ENCODE results near the gene C10orf105.

C10orf105 gene

GRCh38 chr10:71708897-71709882 is 10.4 kb downstream of the C10orf105 start:
- Mint-ChIP-seq H3K4me1 (ENCODE audit: low read depth) (peaks cover 32% of the 10 kb centered on the region), H3K27ac (peak overlapping the region; percentile 10), H3K9me3 (no peaks in the 10 kb centered on the region), H3K36me3 (ENCODE audit: low read depth) (no peaks in the 10 kb centered on the region), H3K27me3 (ENCODE audit: low read depth) (no peaks in the 10 kb centered on the region), H3K4me3 (no peak overlapping the region)

DNA sequence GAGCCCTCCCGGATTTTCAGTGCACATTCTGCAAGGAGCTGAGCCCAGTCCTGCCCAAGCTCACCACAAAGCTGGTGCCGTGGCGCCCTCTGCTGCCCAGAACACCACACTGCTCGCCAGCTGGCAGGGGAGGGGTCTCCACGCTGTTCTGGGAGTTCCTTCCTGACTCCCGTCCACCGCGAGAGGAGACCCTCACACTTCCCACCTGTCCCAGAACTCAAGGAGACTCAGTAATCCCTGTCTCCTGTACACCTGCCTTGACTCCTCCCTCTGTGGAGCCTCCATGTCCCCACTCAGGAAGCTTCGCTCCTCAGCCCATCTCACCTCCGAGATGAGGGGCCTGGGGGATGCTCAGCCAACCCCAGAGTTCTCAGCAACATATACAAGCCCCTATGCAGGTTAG is 11.3 kb downstream of the C10orf105 start:
- H3K27me3 Mint-ChIP-seq (ENCODE audit: low read depth): no peaks in the 10 kb centered on the region
- no peaks in the 10 kb centered on the region for H3K36me3 Mint-ChIP-seq (ENCODE audit: low read depth)
- no peaks in the 10 kb centered on the region for H3K9me3 Mint-ChIP-seq
- no peak overlapping the region for H3K4me3 Mint-ChIP-seq
- peaks cover 25% of the 10 kb centered on the region for H3K4me1 Mint-ChIP-seq (ENCODE audit: low read depth)
- no peak overlapping the region for H3K27ac Mint-ChIP-seq

DNA sequence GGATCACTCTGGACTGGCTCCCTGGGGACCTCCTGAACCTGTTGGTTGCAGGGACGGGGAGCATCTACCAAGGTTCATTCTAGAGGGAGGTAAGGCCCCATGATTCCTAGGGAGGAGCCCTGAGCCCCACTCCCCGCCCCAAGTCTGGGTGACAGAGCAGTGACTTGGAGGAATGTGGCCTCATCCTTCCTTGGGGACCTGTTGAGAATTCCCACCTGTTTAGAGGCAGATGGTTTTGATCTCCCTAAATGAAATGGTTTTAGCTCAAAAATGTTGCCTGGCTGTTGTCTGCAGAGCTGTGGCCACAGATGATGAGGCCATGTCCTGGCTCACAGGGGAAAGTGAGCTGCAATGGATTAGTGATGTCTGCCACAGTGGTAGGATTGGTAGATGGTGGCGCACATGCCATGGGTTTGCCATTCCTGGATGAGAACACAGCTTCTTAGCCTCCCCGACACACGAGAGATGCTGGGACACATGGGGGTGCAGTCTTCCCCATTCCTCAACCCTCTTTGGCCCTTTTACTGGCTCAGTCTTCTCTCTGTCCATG is 12.3 kb downstream of the C10orf105 start:
- Mint-ChIP-seq H3K36me3 (ENCODE audit: low read depth) (no peaks in the 10 kb centered on the region), H3K4me1 (ENCODE audit: low read depth) (peaks cover 19% of the 10 kb centered on the region), H3K4me3 (no peak overlapping the region), H3K27ac (no peak overlapping the region), H3K27me3 (ENCODE audit: low read depth) (no peaks in the 10 kb centered on the region), H3K9me3 (no peaks in the 10 kb centered on the region)

- H3K36me3 Mint-ChIP-seq (ENCODE audit: low read depth): no peaks in the 10 kb centered on the region
- H3K9me3 Mint-ChIP-seq: no peaks in the 10 kb centered on the region
- no peaks in the 10 kb centered on the region for H3K27me3 Mint-ChIP-seq (ENCODE audit: low read depth)
- H3K4me1 Mint-ChIP-seq (ENCODE audit: low read depth): peaks cover 17% of the 10 kb centered on the region
- no peak overlapping the region for H3K27ac Mint-ChIP-seq
- no peak overlapping the region for H3K4me3 Mint-ChIP-seq
Observed at GRCh38 chr10:71706216-71707121, 13.1 kb downstream of the C10orf105 start.

GRCh38 chr10:71705582-71705981 is 14.0 kb downstream of the C10orf105 start:
- Mint-ChIP-seq H3K27me3 (ENCODE audit: low read depth) (no peaks in the 10 kb centered on the region), H3K9me3 (no peaks in the 10 kb centered on the region), H3K27ac (no peak overlapping the region), H3K4me3 (no peak overlapping the region), H3K36me3 (ENCODE audit: low read depth) (no peaks in the 10 kb centered on the region), H3K4me1 (ENCODE audit: low read depth) (peaks cover 17% of the 10 kb centered on the region)

- Mint-ChIP-seq H3K36me3 (ENCODE audit: low read depth) (no peaks in the 10 kb centered on the region), H3K4me1 (ENCODE audit: low read depth) (peaks cover 15% of the 10 kb centered on the region), H3K27me3 (ENCODE audit: low read depth) (no peaks in the 10 kb centered on the region), H3K27ac (no peak overlapping the region), H3K4me3 (no peak overlapping the region), H3K9me3 (no peaks in the 10 kb centered on the region)
Observed at GRCh38 chr10:71704816-71705215, 14.8 kb downstream of the C10orf105 start.

- no peaks in the 10 kb centered on the region for H3K27me3 Mint-ChIP-seq (ENCODE audit: low read depth)
- H3K36me3 Mint-ChIP-seq (ENCODE audit: low read depth): no peaks in the 10 kb centered on the region
- H3K4me1 Mint-ChIP-seq (ENCODE audit: low read depth): peaks cover 19% of the 10 kb centered on the region
- H3K9me3 Mint-ChIP-seq: no peaks in the 10 kb centered on the region
- no peak overlapping the region for H3K27ac Mint-ChIP-seq
- H3K4me3 Mint-ChIP-seq: no peak overlapping the region
Observed at GRCh38 chr10:71703577-71703976, 16.0 kb downstream of the C10orf105 start.

DNA sequence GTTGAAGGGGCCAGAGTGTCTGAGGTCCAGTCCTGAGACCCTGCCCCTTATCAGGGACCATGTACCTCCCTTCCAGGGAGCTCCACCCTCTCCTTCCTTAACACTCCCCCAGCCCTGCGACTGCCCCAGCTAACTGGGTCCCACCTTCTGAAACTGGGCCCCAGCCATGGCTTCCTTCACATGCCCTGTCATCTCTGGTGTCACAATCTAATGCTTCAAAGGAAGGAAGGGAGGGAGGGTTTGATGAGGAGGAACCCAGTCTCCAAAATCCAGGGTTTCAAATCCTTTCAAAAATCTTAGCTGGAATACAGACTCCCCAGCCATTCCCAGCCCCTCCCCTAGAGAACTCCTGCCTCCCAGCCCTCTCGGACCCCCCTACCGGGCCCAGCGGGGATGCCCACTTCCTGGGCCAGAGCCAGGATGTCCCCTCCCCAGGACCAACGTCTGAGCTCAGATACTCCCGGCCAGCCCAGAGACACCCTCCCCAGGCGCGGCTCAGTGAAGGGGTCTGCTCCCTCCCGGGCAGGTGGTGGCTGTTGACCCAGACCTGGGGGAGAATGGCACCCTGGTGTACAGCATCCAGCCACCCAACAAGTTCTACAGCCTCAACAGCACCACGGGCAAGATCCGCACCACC is 18.0 kb downstream of the C10orf105 start:
- H3K27me3 Mint-ChIP-seq (ENCODE audit: low read depth): no peaks in the 10 kb centered on the region
- H3K27ac Mint-ChIP-seq: no peak overlapping the region
- no peak overlapping the region for H3K4me3 Mint-ChIP-seq
- H3K4me1 Mint-ChIP-seq (ENCODE audit: low read depth): peaks cover 28% of the 10 kb centered on the region
- no peaks in the 10 kb centered on the region for H3K9me3 Mint-ChIP-seq
- no peaks in the 10 kb centered on the region for H3K36me3 Mint-ChIP-seq (ENCODE audit: low read depth)

DNA sequence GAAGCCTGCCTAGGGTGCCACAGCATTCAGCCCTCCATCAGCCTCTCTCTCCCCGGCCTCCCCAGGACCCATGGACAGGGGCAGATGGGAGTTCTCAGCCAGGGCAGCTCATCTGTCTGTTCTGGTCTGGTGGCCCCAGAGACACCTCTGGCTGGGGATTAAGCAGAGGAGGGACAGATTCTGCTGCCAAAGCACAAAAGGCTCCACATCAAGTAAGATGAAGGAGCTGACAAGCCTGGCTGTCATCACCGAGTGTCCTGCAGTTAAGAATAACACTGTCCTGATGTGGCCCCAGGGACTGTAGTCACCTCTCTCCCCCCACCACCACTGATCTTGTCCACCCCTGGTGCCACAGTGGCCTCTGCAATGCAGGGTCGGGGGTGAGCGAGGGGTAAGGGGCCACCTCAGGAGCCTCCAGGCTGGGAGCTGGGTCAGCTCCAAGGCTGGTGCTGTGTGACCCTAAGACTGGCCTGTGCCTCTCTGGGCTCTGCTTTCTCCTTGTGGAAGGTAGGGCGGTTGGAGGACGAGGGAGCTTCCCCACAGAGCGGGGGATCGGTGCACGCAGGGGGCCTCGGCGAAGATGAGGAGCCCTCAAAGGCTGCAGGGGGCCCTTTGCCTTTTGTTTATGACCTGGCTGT is 18.7 kb downstream of the C10orf105 start:
- no peak overlapping the region for H3K27ac Mint-ChIP-seq
- no peaks in the 10 kb centered on the region for H3K27me3 Mint-ChIP-seq (ENCODE audit: low read depth)
- H3K4me3 Mint-ChIP-seq: no peak overlapping the region
- H3K4me1 Mint-ChIP-seq (ENCODE audit: low read depth): peaks cover 30% of the 10 kb centered on the region
- no peaks in the 10 kb centered on the region for H3K36me3 Mint-ChIP-seq (ENCODE audit: low read depth)
- no peaks in the 10 kb centered on the region for H3K9me3 Mint-ChIP-seq

DNA sequence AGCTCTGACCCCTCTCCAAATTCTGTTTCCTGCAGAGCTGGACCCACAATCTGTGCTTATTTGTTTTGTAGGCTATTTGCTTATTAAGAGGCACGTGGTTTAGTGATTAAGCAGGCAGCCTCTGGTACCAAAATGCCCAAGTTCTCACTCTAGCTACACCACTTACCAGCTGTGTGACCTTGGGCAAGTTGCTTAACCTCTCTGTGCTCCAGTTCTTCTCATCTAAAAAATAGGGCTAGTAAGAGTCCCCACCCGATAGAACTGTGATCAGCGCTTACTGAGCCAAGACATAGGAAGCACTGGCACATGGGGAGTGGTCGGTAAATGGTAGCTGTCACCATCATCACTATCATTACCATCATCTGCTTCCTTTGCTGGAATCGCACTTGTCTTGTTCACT is 20.8 kb downstream of the C10orf105 start:
- Mint-ChIP-seq H3K4me3 (peak overlapping the region; percentile 17), H3K27me3 (ENCODE audit: low read depth) (no peaks in the 10 kb centered on the region), H3K9me3 (no peaks in the 10 kb centered on the region), H3K4me1 (ENCODE audit: low read depth) (peaks cover 40% of the 10 kb centered on the region), H3K36me3 (ENCODE audit: low read depth) (no peaks in the 10 kb centered on the region), H3K27ac (peak overlapping the region; percentile 11)

- no peaks in the 10 kb centered on the region for H3K9me3 Mint-ChIP-seq
- H3K27ac Mint-ChIP-seq: peak overlapping the region; percentile 11
- no peaks in the 10 kb centered on the region for H3K27me3 Mint-ChIP-seq (ENCODE audit: low read depth)
- H3K4me3 Mint-ChIP-seq: peak overlapping the region; percentile 17
- peaks cover 40% of the 10 kb centered on the region for H3K4me1 Mint-ChIP-seq (ENCODE audit: low read depth)
- no peaks in the 10 kb centered on the region for H3K36me3 Mint-ChIP-seq (ENCODE audit: low read depth)
Observed at GRCh38 chr10:71697938-71698709, 21.5 kb downstream of the C10orf105 start.

DNA sequence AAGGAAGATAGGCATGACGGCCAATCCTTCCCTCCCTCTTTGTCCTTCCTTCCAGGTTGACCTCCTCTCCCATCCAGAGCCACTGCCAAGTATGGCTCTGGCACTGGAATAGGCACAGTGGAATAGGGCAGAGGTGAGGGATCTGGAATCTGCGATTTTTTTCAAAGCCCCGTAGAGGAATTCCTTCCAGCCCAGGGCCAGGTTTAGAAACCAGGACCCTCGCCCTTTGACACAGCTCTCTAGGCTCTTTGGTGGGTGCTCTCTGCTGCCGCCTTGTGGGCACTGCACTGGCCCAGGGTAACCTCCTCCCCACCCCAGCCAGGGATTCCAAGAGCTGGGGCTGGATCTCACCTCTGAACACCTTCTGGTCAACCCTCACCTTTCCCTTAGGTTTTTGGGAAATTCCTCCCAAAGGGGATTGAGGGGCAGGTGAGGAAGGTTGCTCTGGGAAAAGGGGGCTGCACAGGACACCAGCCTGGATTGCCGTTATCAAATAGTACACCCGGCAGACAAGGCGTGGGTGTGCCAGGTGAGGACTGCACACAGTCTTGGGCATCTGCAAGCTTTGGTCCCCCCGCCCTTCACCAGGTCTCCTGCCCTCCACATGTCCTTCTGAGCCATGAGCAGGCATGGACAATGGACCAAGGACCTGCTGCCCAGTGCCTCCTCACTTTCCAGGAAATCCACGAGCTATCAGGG is 22.8 kb downstream of the C10orf105 start:
- Mint-ChIP-seq H3K27me3 (ENCODE audit: low read depth) (no peaks in the 10 kb centered on the region), H3K36me3 (ENCODE audit: low read depth) (no peaks in the 10 kb centered on the region), H3K27ac (no peak overlapping the region), H3K4me3 (no peak overlapping the region), H3K9me3 (no peaks in the 10 kb centered on the region), H3K4me1 (ENCODE audit: low read depth) (peaks cover 36% of the 10 kb centered on the region)
